ENCODE measurements around the gene STARD10.
A peak's percentile ranks its signal among the peaks of the same experiment; 100 is the strongest.

STARD10 gene

GRCh38 chr11:72743321-72744221 is 50.3 kb downstream of the STARD10 start:
- DNase-seq = peak; percentile 28 to 78

DNA sequence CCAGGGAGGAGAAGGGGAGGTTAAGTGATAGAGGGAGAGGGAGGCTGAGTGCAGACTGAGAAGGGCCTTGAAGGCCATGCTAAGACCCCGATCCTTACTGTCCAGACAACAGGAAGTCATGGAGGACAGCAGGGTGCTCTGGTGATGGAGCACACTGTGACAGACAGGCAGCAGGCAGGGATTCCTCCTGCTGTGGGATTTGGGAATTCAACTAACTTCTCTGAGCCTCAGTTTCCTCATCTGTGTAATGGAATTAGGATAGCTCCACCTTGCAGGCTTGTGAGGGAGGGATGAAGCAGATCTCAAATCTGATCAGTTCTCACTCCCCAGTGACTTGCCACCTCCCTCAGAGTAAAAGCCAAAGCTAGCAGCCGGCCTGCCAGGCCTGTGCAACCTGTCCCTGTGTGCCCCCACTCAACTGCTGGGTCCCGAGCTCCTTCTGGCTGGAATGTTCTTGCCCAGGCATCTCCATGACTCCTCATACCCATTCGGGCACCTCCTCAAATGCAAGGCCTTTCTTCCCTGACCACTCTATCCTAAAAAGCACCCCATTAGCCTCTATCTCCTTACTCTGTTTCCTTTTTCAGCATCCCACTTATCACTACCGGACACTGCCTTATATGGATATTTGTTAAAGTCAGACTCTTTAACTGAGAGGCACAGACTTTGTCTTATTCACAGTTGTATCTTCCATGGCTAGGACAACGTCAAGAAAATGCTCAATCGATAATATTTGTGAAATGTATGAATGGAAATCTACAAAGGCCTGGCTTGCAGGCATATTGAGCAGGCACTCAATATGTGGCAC is 51.1 kb downstream of the STARD10 start:
- no peak for DNase-seq

GRCh38 chr11:72741849-72742512 is 51.9 kb downstream of the STARD10 start:
- DNase-seq = no peak

DNA sequence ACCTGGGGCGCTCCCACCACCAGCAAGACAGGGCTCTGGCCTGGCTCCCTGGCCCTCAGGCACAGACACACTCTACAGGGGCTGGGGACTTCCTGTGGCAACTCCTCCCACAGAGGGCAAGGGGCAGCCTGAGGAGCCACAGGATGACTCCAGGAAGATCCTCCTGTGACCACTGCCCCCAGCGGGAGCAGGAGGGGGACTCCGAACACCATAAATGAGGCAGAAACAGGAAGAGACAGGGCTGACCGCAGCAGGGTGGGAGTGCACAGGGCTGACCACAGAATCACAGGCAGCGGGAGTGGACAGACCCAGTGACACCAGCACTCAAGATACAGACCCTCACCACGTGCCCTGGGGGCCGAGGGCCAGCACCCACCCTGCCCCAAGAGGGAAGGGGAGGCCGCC is 52.4 kb downstream of the STARD10 start:
- DNase-seq = peak in 1 of 2 donors; percentile 61

- DNase-seq = no peak
These were observed 53.1 kb downstream of the STARD10 start for GRCh38 chr11:72740562-72741428.

DNA sequence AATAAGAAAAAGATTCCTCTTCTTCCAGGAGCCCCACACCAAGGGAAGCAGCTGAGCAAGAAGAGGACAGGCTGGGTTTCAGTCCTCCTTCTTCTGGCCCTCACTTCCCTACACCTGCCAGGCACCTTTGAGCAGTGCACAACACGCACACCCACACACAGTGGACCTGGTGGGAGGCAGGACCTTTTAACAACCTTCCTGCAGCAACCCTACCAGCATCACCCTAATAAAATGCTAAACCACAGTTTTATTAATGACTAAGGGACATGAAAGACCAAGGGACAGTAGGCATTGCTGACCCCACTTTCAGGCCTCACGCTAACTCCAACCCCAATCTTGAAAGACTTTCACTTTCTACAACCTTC is 53.8 kb downstream of the STARD10 start:
- DNase-seq = no peak

DNA sequence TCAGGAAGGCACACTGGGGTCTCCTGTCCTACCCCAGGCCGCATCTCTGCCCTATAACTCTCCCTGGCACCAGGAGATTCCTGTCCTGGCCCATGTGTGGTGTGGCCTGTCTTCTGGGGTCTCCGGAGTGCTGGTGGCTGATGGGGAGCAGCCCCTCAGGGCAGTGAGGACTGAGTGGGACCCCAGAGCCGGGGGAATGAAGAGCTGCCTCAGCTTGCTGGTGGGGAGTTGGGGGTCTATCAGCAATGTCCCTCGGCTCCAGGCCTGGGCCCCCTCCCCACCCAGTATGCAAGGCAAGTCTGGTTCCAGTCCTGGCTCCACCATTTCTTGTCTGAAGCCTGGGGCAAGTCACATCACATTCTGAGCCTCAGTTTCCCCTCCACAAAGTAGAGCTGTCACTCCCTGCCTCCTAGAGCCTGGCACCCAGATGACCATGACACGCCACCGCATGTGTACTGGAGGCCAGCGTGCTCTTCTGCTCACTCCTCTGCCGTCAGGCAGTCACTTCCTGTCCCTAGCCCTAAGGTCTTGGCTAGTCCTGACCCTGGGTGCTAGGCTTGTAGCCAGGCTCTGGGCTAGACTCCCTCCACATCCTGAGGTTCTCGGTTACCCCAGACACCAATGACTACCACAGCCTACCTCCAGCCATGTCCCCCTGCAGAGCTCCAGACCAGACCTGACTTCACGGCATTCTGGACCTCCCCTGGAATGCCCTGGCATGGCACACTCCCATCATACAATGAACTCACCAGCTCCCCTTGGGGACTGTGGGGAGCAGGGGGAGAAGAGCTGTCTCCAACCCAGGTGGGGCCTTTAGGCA is 54.4 kb downstream of the STARD10 start:
- DNase-seq = no peak

GRCh38 chr11:72738199-72739141 is 55.4 kb downstream of the STARD10 start:
- peak in 1 of 2 donors; percentile 81 for DNase-seq

GRCh38 chr11:72737336-72737735 is 56.5 kb downstream of the STARD10 start:
- no peak for DNase-seq

DNA sequence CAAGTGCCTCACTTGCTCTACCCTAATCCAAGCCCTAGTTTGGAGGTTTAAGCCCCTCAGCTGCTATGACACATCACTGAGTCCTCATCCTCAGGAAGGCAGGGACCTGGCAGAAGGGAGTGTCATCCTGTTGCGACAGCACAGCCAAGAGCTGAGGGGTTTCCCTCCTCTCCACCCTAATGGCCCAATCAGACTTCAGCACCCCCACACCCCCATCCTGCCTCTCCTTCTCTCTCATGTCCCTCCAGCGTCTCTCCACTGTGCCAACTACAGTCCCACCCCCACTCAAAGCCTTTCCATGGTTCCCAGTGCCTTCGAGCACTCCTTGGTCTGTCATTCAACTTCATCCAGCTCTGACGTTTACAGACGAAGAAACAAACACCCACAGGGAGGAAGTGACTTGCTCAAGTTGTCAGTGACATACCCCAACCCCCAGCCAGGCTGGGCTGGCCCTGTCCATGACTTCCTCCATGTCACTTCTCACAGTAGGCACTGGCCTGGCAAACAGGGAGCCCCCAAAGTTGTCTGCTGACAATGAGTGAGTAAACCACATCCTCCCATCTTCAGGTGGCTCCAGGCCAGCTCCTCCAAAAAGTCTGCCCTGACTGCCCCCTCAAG is 57.3 kb downstream of the STARD10 start:
- peak; percentile 78 to 88 for DNase-seq

GRCh38 chr11:72735495-72736027 is 58.3 kb downstream of the STARD10 start:
- DNase-seq = no peak

GRCh38 chr11:72732329-72732728 is 61.5 kb downstream of the STARD10 start:
- no peak for DNase-seq

DNA sequence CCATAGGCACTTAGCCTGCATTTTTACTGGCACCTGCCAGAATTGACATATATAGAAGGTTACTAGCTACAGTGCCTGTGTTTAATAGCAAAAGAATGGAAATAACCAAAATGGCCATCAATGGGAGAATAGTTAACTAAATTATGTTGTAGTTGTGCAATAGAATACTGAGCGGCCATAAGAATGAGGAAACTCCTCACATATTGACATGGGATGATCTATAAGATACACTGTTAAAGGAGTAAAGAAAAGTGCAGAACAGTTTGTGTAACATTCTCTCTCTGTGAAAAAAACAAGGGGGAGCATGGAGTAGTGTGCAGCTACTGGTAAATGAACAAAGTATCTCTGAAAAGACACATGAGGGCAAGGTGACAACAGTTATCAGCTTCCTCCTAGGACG is 63.1 kb downstream of the STARD10 start:
- DNase-seq = no peak

DNA sequence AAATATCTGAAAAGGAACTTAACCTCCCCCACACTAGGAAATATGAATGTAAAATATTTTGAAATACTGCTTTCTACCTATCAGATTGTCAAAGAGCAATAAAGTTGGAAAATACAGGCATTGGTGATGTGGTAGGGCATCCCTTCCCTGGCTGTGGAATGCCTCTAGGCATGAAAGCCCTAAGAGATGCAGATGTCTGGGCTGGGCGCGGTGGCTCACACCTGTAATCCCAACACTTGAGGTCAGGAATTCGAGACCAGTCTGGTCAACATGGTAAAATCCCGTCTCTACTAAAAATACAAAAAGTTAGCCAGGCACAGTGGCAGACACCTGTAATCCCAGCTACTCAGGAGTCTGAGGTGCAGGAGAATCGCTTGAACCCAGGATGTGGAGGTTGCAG is 63.6 kb downstream of the STARD10 start:
- DNase-seq = no peak

- no peak for DNase-seq
These were observed 66.3 kb downstream of the STARD10 start for GRCh38 chr11:72727521-72727920.

- DNase-seq = no peak
These were observed 67.3 kb downstream of the STARD10 start for GRCh38 chr11:72726266-72727220.

DNA sequence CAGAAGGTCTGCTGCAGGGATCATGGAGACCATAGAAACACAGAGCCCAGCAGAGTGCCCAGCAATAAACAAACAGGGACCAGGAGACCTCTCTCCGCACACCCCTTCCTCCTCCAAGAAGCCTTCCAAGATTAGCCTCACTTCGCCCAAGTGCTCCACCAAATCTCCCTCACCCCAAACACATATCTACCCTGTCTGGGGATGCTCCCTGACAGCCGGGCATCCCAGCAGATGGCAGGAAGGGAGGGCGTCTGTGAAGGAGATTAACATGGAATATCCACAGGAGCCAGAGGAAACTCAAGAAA is 68.2 kb downstream of the STARD10 start:
- DNase-seq = no peak
